C4-2B (cell line): ENCODE measurements around the gene NUP43.
A peak's percentile ranks its signal among the peaks of the same experiment; 100 is the strongest.
"Not testable (repeated sequence)": the region's sequence is repeated elsewhere in the genome, so short reads cannot be mapped to it uniquely, and the experiment has no call there.

Experiments used
- H3K27ac ChIP-seq: fragments of 450-650 bp; 2 replicates; pipeline ENCODE4 v1.5.1; 2017
- CTCF ChIP-seq: fragments of 450-650 bp; conservative IDR thresholded peaks from 2 replicates; pipeline ENCODE4 v1.5.1; 2017; ENCODE audit warnings: mild to moderate bottlenecking
- ZFX ChIP-seq: fragments of 450-650 bp; IDR thresholded peaks from 2 replicates; pipeline ENCODE4 v1.6.1; 2017

NUP43 gene

GRCh38 chr6:149701714-149702113 lies 44.6 kb downstream of the NUP43 start:
- no peak for TF ChIP-seq ZFX
- H3K27ac ChIP-seq: no peak overlapping the region

GRCh38 chr6:149699150-149699549 lies 47.2 kb downstream of the NUP43 start:
- no peak overlapping the region for H3K27ac ChIP-seq
- TF ChIP-seq CTCF (peak; percentile 3; the same call in 1 of the 2 replicates), ZFX (no peak)

- no peak for TF ChIP-seq ZFX
These were observed 48.2 kb downstream of the NUP43 start for GRCh38 chr6:149698175-149698574.

GRCh38 chr6:149696901-149697300 lies 49.4 kb downstream of the NUP43 start:
- no peak for TF ChIP-seq ZFX
- no peak for TF ChIP-seq CTCF
- H3K27ac ChIP-seq: no peak overlapping the region

More at GRCh38 chr6:149698175-149698574, 48.2 kb downstream of the NUP43 start:
- H3K27ac ChIP-seq: no peak overlapping the region

GRCh38 chr6:149694921-149695320 lies 51.4 kb downstream of the NUP43 start:
- no peak overlapping the region for H3K27ac ChIP-seq
- no peak for TF ChIP-seq ZFX
- TF ChIP-seq CTCF: no peak

- TF ChIP-seq ZFX: no peak
- no peak overlapping the region for H3K27ac ChIP-seq
These were observed 55.1 kb downstream of the NUP43 start for GRCh38 chr6:149691201-149691600.

- no peak overlapping the region for H3K27ac ChIP-seq
- TF ChIP-seq CTCF (no peak), ZFX (no peak)
These were observed 60.1 kb downstream of the NUP43 start for GRCh38 chr6:149686230-149686629.

GRCh38 chr6:149683256-149683859 lies 63.0 kb downstream of the NUP43 start:
- TF ChIP-seq CTCF (no peak), ZFX (no peak)
- no peak overlapping the region for H3K27ac ChIP-seq

GRCh38 chr6:149681845-149682244 lies 64.5 kb downstream of the NUP43 start:
- not testable (repeated sequence) for H3K27ac ChIP-seq

GRCh38 chr6:149681209-149681608 lies 65.1 kb downstream of the NUP43 start:
- H3K27ac ChIP-seq: no peak overlapping the region
- no peak for TF ChIP-seq CTCF
- TF ChIP-seq ZFX: no peak
